ENCODE results near the gene L3MBTL2. TPM values are rescaled to one million over a fixed set of nuclear protein-coding genes. Genes with fewer than 3 reads are reported as not detected.

The L3MBTL2 gene
- total RNA-seq, 2 experiments from 2014 or later, result 23.3 to 33.4 TPM

- Histone ChIP-seq H3K9me2 (ENCODE audit: insufficient read depth, low read length) (no peaks in the 10 kb centered on the region), H3K4me1 (ENCODE audit: insufficient read depth, low read length, poor library complexity, severe bottlenecking) (no peaks in the 10 kb centered on the region), H2AFZ (ENCODE audit: low read length) (no peak overlapping the region), H3K4me2 (ENCODE audit: low read length) (no peak overlapping the region), H3K9me3 (ENCODE audit: low read length) (no peaks in the 10 kb centered on the region), H3K79me2 (ENCODE audit: insufficient read depth, low read depth, low read length) (no peaks in the 10 kb centered on the region), H3K36me3 (ENCODE audit: insufficient read depth, low read length) (peaks cover 55% of the 10 kb centered on the region), H4K20me1 (ENCODE audit: insufficient read depth, low read length) (no peaks in the 10 kb centered on the region), H3K4me3 (ENCODE audit: low read depth, low read length, poor library complexity, severe bottlenecking) (no peak overlapping the region), H3K27ac (ENCODE audit: low read depth, low read length, poor library complexity, severe bottlenecking) (no peak overlapping the region)
- TSS peak; percentile 64 for BruUV-seq (replicated peaks)
- intact Hi-C loops (cut with micrococcal nuclease; ENCODE audit: unreplicated experiment), result no loop called here
- CTCF ChIA-PET (ENCODE audit: unreplicated experiment), result no interaction called here
- TF ChIP-seq EZH2phosphoT487 (IDR thresholded peaks at IDR 0.05; ENCODE audit: borderline replicate concordance, low read depth, low read length) (no peak), CTCF (conservative IDR thresholded peaks at IDR 0.05; ENCODE audit: low read length) (peak; percentile 40; the same call in 1 of the 2 replicates)
- no peak for DNase-seq (ENCODE audit: low spot score)
- POLR2A ChIA-PET, result no interaction called here
Observed at GRCh38 chr22:41245917-41246499, 40.9 kb downstream of the L3MBTL2 start.

GRCh38 chr22:41247703-41248102 lies 42.6 kb downstream of the L3MBTL2 start:
- H3K9me3 ChIP-seq (ENCODE audit: low read length), result no peaks in the 10 kb centered on the region
- no peak overlapping the region for H3K4me2 ChIP-seq (ENCODE audit: low read length)
- ChIA-PET CTCF (ENCODE audit: unreplicated experiment) (no interaction called here), POLR2A (no interaction called here)
- H4K20me1 ChIP-seq (ENCODE audit: insufficient read depth, low read length), result no peaks in the 10 kb centered on the region
- no peak overlapping the region for H2AFZ ChIP-seq (ENCODE audit: low read length)
- TF ChIP-seq CTCF (conservative IDR thresholded peaks at IDR 0.05; ENCODE audit: low read length) (no peak), EZH2phosphoT487 (IDR thresholded peaks at IDR 0.05; ENCODE audit: borderline replicate concordance, low read depth, low read length) (no peak)
- H3K9me2 ChIP-seq (ENCODE audit: insufficient read depth, low read length), result no peaks in the 10 kb centered on the region
- intact Hi-C loops (cut with micrococcal nuclease; ENCODE audit: unreplicated experiment), result no loop called here
- no TSS peak for BruUV-seq (replicated peaks)
- peaks cover 71% of the 10 kb centered on the region for H3K36me3 ChIP-seq (ENCODE audit: insufficient read depth, low read length)
- H3K4me3 ChIP-seq (ENCODE audit: low read depth, low read length, poor library complexity, severe bottlenecking), result no peak overlapping the region
- DNase-seq (ENCODE audit: low spot score), result no peak
- no peaks in the 10 kb centered on the region for H3K79me2 ChIP-seq (ENCODE audit: insufficient read depth, low read depth, low read length)
- no peaks in the 10 kb centered on the region for H3K4me1 ChIP-seq (ENCODE audit: insufficient read depth, low read length, poor library complexity, severe bottlenecking)
- H3K27ac ChIP-seq (ENCODE audit: low read depth, low read length, poor library complexity, severe bottlenecking), result no peak overlapping the region

GRCh38 chr22:41248314-41248713 lies 43.2 kb downstream of the L3MBTL2 start:
- H3K9me2 ChIP-seq (ENCODE audit: insufficient read depth, low read length), result no peaks in the 10 kb centered on the region
- H2AFZ ChIP-seq (ENCODE audit: low read length), result no peak overlapping the region
- H3K4me1 ChIP-seq (ENCODE audit: insufficient read depth, low read length, poor library complexity, severe bottlenecking), result no peaks in the 10 kb centered on the region
- H3K4me3 ChIP-seq (ENCODE audit: low read depth, low read length, poor library complexity, severe bottlenecking), result no peak overlapping the region
- peaks cover 77% of the 10 kb centered on the region for H3K36me3 ChIP-seq (ENCODE audit: insufficient read depth, low read length)
- BruUV-seq (replicated peaks), result no TSS peak
- ChIA-PET CTCF (ENCODE audit: unreplicated experiment) (no interaction called here), POLR2A (no interaction called here)
- no peaks in the 10 kb centered on the region for H3K9me3 ChIP-seq (ENCODE audit: low read length)
- no peak overlapping the region for H3K4me2 ChIP-seq (ENCODE audit: low read length)
- TF ChIP-seq CTCF (conservative IDR thresholded peaks at IDR 0.05; ENCODE audit: low read length) (no peak), EZH2phosphoT487 (IDR thresholded peaks at IDR 0.05; ENCODE audit: borderline replicate concordance, low read depth, low read length) (no peak)
- H3K79me2 ChIP-seq (ENCODE audit: insufficient read depth, low read depth, low read length), result no peaks in the 10 kb centered on the region
- no peak for DNase-seq (ENCODE audit: low spot score)
- no peak overlapping the region for H3K27ac ChIP-seq (ENCODE audit: low read depth, low read length, poor library complexity, severe bottlenecking)
- H4K20me1 ChIP-seq (ENCODE audit: insufficient read depth, low read length), result no peaks in the 10 kb centered on the region
- intact Hi-C loops (cut with micrococcal nuclease; ENCODE audit: unreplicated experiment), result no loop called here

Data from OCI-LY7 (cell line).